Hematopoietic multipotent progenitor cell treated with erythropoietin and hydrocortisone succinate and interleukin-3 and kit ligand, for 17 days (in vitro differentiated cells): ENCODE measurements around the gene SLC15A5.

Experiments
- DNase-seq: peaks from one replicate; pipeline ENCODE4 v3.0.0-alpha.2; 2015; ENCODE audit warnings: low spot score

The SLC15A5 gene, protein sequence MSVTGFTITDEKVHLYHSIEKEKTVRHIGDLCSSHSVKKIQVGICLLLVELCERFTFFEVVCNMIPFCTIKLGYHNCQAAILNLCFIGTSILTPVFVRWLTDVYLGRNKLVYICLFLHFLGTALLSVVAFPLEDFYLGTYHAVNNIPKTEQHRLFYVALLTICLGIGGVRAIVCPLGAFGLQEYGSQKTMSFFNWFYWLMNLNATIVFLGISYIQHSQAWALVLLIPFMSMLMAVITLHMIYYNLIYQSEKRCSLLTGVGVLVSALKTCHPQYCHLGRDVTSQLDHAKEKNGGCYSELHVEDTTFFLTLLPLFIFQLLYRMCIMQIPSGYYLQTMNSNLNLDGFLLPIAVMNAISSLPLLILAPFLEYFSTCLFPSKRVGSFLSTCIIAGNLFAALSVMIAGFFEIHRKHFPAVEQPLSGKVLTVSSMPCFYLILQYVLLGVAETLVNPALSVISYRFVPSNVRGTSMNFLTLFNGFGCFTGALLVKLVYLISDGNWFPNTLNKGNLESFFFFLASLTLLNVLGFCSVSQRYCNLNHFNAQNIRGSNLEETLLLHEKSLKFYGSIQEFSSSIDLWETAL

DNA sequence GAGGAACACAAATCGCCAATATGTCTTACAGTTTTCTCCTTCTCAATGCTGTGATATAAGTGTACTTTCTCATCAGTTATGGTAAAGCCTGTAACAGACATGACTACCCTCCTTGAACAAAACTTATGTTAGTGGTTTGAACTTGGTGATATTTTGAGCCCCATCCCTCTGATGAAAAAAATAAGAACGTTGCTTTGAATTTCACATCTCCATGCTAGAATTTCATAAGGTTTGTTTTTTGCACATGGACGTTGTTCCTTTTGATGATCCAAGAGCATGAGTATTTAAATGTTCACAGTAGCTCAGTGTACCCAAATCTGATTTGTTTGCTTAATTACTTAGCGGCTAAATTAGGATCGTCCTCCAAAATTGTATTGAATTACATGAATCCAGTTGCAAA lies at the start of gene SLC15A5:
SLC15A5 (minus strand) TSS at position 101 of the 400 bp plus-strand sequence; CDS start at position 101, 0 bp downstream.
- no peak for DNase-seq

DNA sequence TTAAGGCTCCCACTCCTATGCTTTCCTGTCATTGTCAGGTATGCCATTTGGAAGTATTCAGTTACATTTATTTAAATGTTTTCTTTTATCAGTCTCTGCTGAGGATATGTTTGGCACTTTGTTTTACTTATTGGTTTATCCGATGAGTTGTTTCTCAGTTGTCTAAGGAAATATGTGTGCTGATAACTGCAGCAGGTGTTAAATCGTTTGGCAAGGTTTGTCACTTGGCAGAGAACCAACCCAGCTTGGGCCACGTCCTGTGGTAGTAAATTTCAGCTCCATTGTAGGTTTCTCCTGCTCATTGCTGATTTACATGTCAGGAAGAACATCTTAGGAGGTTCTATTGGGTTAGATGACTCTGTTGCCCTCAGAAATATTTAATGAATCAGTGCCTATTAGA lies 47.9 kb upstream of the SLC15A5 start:
- no peak for DNase-seq

DNA sequence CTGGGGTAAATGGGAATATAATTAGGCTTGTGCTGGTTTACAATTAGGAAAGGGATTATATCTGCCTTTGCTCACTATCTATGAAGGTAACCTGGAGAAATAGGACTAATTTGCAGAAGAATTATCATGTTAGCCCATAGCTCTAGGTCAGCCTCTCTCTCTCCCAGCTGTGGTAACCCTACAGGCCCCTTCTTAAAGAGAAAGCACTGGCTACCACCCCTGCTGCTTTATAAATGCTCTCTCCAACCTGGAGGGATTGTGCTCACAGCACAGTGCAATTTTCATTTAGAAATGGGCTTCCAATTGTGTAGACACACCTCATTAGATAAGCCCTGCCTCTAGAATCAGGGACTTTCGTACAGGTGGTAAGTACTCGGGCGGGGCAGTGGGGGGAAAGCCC lies 47.3 kb upstream of the SLC15A5 start:
- DNase-seq = no peak

DNA sequence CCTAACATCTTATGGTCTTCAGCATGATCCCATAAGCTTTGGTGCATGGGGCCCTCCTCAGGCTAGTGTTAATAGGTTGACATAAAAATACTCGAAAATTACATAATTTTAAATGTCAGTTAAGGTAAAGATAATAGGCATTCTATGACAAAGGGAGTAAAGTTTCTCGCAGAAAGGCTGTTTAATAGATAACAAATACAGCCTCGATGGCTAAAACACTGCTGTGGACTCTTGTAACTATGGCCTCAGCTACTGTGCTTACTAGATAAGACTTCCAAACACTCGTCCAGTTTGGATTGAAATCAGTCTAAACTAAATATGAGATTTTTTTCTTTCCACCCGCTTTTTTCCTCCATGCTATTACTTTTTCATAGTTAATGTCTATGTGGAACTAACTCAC lies 46.8 kb upstream of the SLC15A5 start:
- DNase-seq = no peak

DNA sequence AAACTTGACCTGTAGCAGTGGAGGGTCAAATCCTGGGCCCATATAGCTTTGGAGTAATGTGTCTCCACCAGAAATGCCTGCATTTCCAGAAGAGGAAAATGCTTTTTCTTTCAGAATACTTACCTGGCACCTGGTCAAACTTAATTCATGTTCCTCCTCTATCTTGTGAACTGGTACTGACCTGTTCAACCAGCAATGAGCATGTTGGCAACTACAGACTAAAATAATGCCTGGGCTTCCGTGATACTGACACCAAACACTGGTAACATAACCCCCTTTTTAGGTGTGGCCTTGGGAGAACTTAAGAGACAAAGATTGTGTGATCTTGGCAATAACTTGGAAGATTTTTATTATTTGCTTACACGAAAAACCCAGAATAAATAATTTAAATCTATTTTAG lies 46.2 kb upstream of the SLC15A5 start:
- DNase-seq = no peak

DNA sequence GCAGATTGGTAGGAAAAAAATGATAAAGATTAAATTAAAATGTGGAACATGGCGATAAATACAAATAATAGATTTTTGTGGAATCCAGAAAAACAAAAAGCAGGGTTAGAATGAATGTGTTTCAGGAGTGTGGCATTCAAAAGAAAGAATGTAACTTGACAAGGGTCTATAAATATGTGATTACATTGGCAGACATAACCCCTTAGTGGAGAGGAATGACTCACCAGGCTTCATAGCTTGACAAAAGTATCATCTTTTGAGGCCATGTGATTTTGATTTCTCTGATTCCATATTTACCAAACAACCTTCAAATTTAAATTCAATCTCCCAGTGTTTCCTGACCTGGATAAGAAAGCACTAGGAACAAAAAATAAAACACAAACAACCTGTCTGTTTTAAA lies 45.5 kb upstream of the SLC15A5 start:
- DNase-seq = no peak

DNA sequence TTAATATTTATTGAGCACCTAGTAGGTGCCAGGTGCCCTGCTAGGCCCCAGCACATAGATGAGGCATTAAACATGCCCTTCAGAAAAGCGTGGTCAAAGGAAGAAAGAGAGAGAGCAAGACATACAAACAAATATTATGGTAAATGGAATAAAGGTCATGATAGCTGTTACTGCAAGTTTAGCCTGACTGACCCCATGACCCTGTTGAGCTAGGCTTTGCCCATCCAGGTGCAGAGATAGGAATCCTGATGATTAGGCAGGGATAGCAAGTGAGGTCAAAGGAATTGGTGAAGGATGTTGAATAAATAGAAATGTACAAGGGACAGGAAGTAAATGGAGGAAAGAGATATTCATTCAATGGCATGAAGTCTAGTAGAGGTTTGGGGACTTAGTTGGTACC lies 33.4 kb upstream of the SLC15A5 start:
- no peak for DNase-seq

DNA sequence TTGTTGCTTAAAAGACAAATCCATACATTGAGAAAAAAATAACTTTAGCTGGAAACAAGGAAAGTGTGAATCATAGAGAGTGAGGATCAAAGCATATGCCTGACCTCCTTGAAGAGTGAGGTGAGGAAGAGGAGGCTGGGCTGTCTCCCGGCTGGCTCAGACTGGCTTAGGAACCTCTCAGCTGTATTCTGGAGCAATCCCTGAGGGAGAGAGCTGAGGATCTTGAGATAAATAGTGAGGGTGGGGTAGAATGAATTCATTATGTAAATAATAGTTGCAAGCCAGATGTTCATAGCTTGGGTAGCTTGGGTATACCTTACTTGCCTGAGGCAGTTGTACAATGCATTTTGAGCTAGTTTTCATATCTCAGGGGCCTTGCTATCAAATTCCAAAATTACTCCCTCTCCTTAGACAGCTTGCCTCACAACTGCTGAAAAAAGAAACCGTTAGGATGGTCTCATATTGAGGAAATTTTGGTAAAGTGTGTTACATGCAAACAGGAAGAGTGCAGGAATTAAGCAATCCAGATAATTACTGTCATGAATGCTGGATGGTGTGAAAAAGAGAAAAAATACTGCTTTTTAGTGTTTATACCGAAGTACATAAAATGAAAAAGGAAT lies 30.5 kb upstream of the SLC15A5 start:
- no peak for DNase-seq

DNA sequence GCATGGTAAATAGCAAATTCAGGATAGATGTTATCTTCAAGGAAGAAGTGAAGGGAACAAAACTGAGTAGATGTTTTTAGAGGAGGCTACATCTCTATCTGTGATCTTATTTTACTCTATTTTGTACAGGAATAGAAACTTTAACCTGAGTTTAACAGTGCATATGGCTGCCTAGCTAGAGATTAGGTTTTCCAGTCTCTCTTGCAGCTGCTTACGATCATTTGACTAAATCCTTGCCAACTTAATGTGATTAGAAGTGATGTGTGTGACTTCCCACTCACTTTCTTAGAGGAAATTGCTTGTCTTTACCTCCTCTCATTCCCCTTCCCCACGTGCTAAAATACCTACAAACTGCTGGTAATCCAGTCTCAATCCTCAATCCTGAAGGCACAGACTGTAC lies 26.5 kb upstream of the SLC15A5 start:
- DNase-seq = no peak

DNA sequence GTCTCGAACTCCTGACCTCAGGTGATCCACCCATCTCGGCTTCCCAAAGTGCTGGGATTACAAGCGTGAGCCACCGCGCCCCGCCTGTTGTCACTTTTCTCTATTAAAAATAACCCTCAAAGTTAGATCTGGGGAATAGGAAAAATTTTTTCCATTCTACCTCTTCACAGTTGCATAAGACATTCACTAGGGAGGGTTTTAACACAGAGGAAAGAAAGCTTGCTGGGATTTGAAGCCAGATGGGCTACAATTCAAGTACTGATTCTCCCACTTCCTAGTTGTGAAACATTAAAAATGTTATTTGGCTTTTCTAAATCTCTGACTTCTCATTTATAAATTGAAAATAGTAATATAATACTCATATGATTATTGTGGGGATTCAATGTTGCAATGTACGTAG lies 23.3 kb upstream of the SLC15A5 start:
- no peak for DNase-seq

DNA sequence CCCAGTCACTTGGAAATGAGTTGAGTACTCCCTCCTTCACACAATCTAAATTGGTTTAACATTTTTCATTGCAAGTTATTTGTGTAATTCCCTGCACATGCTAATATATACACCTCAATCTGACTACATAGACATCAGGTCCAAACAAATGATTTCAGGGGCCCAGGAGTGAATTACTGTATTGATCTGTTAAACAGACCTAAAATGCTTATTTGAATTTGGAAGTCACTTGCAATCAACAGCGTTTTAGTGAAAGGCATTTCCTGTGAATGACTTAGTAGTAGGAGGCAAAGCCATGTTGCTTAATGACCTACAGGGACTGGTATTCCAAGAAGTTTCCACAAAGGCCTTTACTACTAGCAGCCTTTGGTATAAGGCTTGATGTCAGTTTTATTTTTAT lies 22.6 kb upstream of the SLC15A5 start:
- no peak for DNase-seq

DNA sequence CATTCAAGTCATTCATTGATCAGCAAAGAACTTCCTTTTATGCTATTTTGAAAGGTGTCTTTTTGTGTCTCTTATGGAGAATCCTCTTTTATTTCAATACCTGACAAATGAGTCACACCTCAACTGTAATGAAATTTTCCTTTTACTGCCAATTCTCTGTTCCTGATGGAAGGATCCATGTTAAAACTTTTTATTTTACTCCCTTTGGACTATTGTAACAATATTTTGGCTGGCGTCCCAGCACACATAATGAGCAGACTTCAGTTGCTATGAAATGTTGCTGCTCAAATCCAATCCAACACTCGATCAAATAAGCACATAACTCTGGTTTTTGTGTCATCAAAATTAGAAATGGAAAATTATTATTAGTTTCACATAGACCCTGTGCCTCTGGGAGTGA lies 21.9 kb upstream of the SLC15A5 start:
- DNase-seq = no peak

DNA sequence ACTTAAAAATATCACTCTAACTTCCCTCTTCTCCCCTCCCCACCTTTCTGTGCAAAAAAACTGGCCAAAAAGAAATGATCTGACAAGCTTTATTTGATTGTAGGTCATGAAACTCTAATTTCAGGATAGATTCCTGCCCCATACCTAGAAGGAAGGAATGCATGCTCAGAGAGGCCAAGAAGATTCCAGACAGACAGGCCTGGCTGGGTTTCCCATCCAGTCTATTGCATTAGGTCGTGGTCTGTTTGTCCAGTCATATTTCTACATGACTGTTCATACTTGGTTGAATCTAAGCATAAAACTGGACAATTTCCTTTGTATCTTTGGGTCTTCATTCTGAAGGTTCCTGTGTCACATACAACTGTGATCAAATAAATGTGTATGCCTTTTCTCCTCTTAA lies 20.0 kb upstream of the SLC15A5 start:
- no peak for DNase-seq

DNA sequence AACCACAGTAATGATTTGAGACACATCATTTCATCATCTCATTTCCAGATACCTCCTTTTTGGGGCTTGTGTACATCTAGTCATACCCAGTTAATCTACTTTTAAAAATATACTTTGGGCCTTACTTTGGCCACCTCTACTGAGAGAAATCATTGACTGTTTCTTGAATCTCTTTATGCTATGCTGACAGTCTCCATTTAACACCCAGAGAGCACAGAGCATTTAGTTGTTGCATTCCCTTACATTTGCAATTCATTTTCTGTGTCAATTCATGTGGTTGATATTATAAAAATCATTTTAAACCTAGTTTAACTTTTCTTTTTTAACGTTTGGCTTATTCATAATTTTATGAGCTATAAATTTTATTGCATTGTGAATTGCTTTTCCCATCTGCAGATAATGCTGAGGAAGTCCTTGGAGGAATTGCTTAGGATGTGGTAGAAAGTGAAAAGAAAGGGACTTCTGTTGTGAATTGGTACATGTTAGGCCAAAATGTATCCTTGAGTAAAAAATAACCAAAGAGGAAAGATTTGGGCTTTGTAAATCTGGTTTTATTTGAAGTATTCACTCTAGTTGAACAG lies 17.0 kb upstream of the SLC15A5 start:
- no peak for DNase-seq

DNA sequence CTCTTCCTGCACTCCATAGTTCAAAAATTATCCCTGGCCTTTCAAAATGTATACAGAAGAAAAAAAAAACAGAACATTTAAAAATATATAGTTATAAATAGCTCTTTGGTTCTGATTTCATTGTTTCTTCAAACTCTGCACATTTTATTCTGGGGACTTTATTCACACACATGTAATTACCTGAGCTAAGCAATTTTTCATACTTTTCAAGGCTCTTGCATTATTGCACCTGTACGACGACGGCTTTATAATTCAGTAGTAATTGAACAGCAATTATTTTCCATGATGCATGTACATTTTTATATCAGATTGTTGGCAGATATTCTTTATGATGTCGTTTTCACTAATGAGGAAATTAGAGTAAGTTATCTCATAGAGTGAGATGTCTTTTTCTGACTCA lies 13.5 kb upstream of the SLC15A5 start:
- DNase-seq = no peak

DNA sequence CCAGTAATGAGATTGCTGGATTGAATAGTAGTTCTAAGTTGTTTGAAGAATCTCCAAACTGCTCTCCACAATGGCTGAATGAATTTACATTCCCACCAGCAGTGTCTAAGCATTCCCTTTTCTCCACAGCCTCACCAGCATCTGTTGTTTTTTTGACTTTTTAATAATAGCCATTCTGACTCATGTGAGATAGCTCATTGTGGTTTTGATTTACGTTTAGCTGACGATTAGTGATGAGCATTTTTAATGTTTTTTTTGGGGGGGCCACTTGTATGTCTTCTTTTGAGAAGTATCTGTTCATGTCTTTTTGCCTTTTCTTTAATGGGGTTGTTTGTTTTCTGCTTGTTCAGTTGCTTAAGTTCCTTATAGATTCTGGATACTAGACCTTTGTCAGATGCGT lies 8.1 kb upstream of the SLC15A5 start:
- no peak for DNase-seq

DNA sequence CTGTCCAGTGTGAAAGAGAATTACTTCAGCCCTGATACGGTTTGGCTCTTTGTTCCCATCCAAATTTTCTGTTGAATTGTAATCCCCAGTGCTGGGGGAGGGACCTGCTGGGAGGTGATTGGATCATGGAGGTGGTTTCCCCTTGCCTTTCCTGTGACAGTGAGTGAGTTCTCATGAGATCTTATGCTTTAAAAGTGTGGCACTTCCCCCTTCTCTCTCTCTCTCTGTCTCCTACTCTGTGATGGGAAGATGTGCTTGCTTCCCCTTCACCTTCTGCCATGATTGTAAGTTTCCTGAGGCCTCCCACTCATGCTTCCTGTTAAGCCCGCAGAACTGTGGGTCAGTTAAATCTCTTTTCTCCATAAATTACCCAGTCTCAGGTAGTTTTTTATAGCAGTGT lies 5.5 kb upstream of the SLC15A5 start:
- DNase-seq = no peak

DNA sequence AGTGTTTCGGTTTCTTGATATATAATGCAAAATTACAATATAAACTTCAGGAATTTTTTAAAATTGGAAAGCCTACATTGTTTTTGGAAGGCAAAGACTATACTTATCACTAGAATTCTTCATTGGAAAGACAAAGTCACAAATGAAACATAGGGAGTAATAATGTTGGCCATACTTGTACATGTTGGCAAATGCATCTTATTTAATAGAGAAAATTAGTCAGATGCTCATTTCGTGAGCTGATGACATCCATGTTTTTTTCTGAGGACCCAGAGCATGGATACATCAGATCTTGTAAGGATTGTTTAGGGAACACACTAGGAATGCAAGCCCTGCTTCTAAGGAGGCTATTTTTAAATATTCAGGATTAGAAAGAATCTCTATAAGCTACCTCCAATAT lies 4.6 kb upstream of the SLC15A5 start:
- DNase-seq = no peak

DNA sequence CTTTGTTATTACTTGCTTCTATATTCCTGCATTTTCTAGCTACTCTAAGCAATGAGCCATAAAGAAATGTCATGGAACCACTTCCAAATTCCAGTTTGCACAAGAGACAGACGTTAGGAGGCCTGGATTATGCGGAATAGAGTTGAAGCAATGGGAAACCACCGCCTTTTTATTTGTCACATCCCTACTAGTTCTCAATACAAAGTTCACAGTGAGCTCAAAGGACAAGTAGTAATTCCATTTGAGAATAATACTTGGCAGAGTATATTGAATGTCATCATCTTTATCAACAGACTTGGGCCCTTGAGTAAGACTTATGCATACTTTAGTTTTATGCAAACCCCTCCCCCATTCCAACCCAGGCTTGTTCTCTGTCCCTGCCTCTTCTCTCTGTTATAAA lies 3.7 kb upstream of the SLC15A5 start:
- DNase-seq = no peak

DNA sequence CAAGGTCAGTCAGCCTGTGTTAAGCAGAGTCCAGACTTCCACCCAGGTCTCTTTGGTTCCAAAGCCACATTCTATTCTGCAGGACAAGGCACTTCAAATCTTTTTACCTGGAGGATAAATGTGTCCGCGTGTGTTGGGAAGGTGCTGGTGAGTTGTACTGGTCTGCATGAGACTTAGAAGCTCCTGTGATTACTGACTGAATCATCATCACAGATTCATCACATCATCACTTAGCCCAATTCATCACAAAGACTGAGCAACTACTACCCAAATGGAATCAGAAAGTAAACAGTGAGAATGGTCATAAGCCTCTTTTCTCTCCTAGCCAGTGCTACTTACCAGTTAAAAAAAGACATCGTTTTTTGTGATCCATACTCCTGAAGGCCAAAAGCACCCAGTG lies 5.3 kb downstream of the SLC15A5 start:
- DNase-seq = no peak

DNA sequence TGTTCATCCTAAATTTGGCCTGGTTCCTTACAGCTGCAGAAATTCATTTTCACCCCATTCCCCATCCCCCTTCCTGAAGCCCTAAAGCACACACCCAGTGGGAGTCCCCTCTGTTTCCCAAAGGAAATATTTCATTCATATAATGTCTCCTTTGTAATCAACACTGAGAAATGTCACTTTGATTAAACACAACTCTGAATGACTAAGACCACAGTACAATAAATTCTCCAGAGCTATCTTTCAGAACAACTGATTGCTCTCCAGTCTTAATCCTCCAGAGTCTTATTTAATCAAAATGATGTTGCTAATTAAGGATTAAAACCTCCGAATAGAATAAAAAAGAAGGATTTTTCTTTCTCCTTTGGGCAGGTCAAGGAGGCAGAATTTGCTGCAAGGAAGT lies 6.4 kb downstream of the SLC15A5 start:
- no peak for DNase-seq

DNA sequence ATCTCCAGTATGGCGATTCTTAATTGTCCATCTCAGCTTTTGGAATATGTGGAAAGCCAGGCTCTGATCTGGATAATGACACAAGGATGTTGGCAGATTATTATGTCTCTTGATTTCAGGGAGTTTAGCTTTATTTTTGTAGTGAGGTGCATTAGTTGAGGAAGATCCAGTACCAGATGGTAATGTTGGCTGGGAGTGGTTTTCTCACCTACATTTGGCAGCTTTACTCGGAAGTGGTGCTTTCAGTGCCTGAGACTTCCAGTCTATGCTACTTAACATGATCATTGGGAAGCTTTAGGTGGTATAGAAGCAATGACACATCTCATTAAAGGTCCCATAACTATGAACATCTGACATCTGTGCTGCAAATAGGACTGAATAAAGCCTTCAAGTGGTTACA lies 7.5 kb downstream of the SLC15A5 start:
- DNase-seq = no peak

DNA sequence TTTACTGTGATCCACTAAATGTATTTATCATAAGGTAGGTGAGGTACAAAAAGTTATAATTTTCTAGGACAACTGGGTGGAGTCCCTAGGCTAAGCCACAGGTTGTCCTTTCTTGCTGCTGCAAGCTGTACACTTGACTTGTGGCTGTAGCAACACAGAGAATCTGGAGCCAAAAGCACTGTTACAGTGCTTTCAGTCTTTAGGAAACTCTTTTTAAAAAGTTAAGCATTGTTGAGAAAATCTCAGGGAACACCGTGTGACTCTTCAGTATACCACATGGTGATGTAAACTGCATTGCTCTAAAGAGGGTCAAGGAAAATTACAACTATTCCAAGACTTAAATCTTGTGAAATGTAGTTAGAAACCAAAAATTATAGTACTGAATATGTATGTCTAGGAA lies 11.4 kb downstream of the SLC15A5 start:
- no peak for DNase-seq
